ENCODE measurements around the gene DIPK1A. TPM values are rescaled to one million over a fixed set of nuclear protein-coding genes. Genes with fewer than 3 reads are reported as not detected.

Gene DIPK1A
- total RNA-seq, 1 donor from 2014 or later, result 9.7 TPM

GRCh38 chr1:92970990-92971689 lies 9.9 kb upstream of the DIPK1A start:
- DNase-seq (ENCODE audit: low read depth), result no peak
- no peak for FAIRE-seq

GRCh38 chr1:92969517-92969916 lies 8.3 kb upstream of the DIPK1A start:
- Histone ChIP-seq H3K36me3 (ENCODE audit: control insufficient read depth, insufficient read depth, low read length) (no peaks in the 10 kb centered on the region), H3K27me3 (ENCODE audit: control insufficient read depth, insufficient read depth, low read length) (no peaks in the 10 kb centered on the region), H3K4me3 (ENCODE audit: low read depth, low read length) (no peak overlapping the region)
- DNase-seq (ENCODE audit: low read depth), result no peak
- TF ChIP-seq, protein P1, sequence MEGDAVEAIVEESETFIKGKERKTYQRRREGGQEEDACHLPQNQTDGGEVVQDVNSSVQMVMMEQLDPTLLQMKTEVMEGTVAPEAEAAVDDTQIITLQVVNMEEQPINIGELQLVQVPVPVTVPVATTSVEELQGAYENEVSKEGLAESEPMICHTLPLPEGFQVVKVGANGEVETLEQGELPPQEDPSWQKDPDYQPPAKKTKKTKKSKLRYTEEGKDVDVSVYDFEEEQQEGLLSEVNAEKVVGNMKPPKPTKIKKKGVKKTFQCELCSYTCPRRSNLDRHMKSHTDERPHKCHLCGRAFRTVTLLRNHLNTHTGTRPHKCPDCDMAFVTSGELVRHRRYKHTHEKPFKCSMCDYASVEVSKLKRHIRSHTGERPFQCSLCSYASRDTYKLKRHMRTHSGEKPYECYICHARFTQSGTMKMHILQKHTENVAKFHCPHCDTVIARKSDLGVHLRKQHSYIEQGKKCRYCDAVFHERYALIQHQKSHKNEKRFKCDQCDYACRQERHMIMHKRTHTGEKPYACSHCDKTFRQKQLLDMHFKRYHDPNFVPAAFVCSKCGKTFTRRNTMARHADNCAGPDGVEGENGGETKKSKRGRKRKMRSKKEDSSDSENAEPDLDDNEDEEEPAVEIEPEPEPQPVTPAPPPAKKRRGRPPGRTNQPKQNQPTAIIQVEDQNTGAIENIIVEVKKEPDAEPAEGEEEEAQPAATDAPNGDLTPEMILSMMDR (IDR thresholded peaks at IDR 0.05; ENCODE audit: insufficient read depth, low read length, severe bottlenecking), result no peak
- FAIRE-seq, result no peak

More at GRCh38 chr1:92970990-92971689, 9.9 kb upstream of the DIPK1A start:
- TF ChIP-seq, protein P1 (IDR thresholded peaks at IDR 0.05; ENCODE audit: insufficient read depth, low read length, severe bottlenecking), result no peak
- no peaks in the 10 kb centered on the region for H3K27me3 ChIP-seq (ENCODE audit: control insufficient read depth, insufficient read depth, low read length)
- no peaks in the 10 kb centered on the region for H3K36me3 ChIP-seq (ENCODE audit: control insufficient read depth, insufficient read depth, low read length)
- H3K4me3 ChIP-seq (ENCODE audit: low read depth, low read length), result no peak overlapping the region

DNA sequence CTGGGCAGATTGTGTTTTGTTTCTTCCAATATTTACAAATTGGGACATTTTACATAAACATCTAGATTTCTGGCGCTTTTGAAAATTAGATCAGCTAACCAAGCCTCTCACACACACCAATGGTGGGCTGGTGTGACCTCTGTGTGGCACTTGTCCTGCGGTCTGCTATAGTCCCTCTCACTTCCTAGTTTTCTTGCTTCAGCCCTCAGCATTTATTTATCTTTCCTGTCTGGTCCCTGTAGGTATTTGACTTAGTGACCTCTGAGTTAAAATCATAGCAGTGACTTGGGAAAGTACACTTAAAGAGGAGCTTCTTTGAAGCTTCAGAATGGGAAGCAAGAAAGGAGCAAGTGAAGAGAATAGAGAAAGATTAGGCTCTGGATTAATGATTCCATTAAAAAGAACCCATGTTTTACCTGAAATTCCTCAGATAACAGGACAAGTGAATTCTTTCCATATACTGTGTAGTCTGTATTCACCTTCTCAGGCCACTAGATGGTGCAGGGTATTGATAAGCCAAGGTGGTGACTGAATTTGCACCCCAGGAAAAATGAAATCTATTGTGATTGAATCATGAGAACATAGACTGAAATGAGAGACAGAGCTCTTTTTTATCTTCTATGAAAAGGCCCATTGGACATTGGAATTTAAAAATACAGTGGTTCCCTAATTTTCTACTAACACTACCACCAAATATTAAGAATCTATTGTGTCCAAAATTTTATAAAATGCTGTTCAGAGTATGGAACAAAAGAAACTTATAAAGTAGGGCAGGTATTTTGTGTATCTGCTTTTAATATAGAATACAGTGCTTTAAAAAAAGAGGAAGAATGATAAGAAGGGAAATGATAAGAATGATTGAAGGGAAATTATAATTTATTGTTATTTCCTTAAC lies 7.1 kb upstream of the DIPK1A start:
- DNase-seq (ENCODE audit: low read depth) (peak; percentile 46), FAIRE-seq (no peak)
- TF ChIP-seq, protein P1 (IDR thresholded peaks at IDR 0.05; ENCODE audit: insufficient read depth, low read length, severe bottlenecking), result peak; percentile 50
- Histone ChIP-seq H3K36me3 (ENCODE audit: control insufficient read depth, insufficient read depth, low read length) (no peaks in the 10 kb centered on the region), H3K4me3 (ENCODE audit: low read depth, low read length) (no peak overlapping the region), H3K27me3 (ENCODE audit: control insufficient read depth, insufficient read depth, low read length) (no peaks in the 10 kb centered on the region)

- Histone ChIP-seq H3K27me3 (ENCODE audit: control insufficient read depth, insufficient read depth, low read length) (no peaks in the 10 kb centered on the region), H3K4me3 (ENCODE audit: low read depth, low read length) (no peak overlapping the region), H3K36me3 (ENCODE audit: control insufficient read depth, insufficient read depth, low read length) (no peaks in the 10 kb centered on the region)
- FAIRE-seq (no peak), DNase-seq (ENCODE audit: low read depth) (no peak)
- TF ChIP-seq, protein P1 (IDR thresholded peaks at IDR 0.05; ENCODE audit: insufficient read depth, low read length, severe bottlenecking), result no peak
Observed at GRCh38 chr1:92964998-92965397, 3.7 kb upstream of the DIPK1A start.

DNA sequence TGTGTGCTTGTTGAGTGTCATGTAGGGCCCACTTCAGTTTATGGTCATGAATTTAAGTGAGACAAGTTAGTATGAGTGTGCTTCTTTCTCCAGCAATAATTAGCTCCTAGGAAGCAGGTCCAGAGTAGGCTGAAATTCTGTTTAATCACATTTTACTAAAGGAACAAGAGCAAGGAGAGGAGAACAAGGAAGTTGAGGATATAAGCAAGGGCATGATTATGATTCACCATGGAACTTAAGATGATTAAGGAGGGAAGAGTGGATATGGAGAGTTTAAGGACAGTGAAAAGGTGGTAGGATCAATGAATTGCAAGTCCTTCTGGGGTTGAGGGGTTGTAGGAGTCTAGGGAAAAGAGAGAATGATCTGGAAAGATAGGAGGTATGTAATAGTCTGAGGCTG lies 3.1 kb upstream of the DIPK1A start:
- TF ChIP-seq, protein P1 (IDR thresholded peaks at IDR 0.05; ENCODE audit: insufficient read depth, low read length, severe bottlenecking), result no peak
- DNase-seq (ENCODE audit: low read depth) (peak; percentile 60), FAIRE-seq (no peak)
- Histone ChIP-seq H3K4me3 (ENCODE audit: low read depth, low read length) (no peak overlapping the region), H3K36me3 (ENCODE audit: control insufficient read depth, insufficient read depth, low read length) (no peaks in the 10 kb centered on the region), H3K27me3 (ENCODE audit: control insufficient read depth, insufficient read depth, low read length) (no peaks in the 10 kb centered on the region)
